Activated T-cell treated with anti-CD3 and anti-CD28 coated beads, Interleukin-2, amount 50 U/mL, for 48 hours (primary cell): ENCODE results near the gene WASF3.

ENCODE experiments used
- DNase-seq, 2 experiments: peaks; one replicate each; pipeline ENCODE4 v3.0.0-alpha.2; 2020

The WASF3 gene

DNA sequence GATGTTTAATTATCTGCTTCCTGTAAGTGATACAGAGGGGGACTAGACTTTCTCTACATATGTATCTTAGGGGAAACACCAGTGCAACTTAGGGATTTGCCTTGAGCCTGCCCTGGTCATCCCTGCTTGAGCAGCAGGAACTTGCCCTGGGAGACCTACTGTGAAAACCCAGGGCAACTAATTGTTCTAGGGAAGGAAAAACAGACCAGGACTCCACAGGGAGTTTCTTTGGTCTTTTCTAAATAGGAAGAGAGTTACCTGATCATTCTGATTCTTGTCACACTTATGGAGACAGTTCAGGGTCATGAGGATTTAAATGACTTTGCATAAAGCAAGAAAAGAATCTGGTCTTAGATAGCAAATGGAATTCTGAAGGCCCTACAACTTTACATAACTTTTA, 89.1 kb downstream of the WASF3 start:
- no peak for DNase-seq

DNA sequence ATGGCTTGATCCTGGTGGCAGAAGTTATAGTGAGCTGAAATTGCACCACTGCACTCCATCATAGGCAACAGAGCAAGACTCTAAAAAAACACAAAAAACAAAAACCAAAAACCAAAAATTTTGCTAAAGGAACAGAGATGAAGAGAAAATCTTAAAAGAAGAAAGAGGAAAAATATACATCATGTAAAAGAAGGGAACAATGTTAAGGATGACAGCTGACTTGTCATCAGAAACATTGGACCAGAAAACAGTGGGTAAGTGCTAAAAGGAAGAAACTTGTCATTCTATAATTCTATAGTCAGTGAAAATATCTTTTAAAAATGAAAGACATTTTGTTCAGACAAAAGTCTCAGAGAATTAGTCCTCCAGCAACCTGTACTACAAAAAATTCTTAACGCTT, 93.8 kb downstream of the WASF3 start:
- no peak for DNase-seq

DNA sequence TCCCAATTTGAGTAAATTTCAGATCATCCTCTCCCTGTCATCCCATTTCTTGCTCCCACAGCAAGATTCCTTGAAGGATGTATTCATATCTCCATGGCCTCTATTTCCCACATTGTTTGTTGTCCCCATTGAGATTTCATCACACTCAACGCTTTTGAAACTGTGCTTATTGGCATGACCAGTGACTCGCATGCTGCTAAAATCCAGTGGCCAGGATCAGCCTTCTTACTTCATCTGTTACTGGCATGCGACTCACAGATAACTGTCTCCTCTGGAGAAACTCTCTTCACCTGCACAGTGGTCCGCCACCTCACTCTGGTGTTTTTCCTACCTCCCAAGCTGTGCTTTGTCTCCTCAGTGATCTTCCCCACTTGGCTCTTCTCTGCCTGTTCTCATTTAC, 95.8 kb downstream of the WASF3 start:
- no peak for DNase-seq

DNA sequence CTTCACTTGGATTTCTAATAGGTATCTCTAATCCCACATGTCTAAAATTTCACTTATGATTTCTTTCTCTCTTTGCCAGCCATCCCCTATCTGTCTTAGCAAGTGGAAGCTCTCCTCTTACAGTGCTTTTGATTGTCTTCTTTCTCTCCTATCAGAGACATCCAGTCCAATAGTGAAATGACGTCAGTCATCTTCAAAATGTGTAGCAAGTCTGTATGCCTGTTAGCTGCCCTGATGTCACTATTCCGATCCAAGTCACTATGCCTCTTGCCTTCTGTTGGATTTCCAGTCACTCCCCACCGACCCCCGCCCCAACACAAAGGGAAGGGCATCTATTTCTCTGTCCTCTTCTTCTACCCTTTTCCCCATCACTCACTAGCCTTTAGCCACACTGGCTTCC, 96.4 kb downstream of the WASF3 start:
- no peak for DNase-seq

DNA sequence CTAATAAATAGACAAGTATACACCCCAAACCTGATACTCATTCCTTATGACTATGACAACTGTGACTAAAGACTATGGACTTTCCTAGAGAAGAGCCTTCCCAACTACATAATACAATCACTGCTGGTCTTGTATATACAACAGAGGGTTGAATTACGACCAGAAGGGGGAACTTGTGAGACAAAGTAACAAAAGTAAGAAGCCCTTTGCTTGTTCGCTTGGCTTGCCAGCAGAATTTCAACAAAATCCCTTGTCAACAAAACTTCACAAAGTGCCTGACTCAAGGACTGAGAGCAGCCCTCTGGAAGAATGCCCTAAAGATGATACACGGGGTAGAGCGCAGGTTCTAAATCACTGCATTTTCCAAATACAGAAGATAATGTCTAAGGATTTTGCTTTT, 99.4 kb downstream of the WASF3 start:
- DNase-seq: no peak

DNA sequence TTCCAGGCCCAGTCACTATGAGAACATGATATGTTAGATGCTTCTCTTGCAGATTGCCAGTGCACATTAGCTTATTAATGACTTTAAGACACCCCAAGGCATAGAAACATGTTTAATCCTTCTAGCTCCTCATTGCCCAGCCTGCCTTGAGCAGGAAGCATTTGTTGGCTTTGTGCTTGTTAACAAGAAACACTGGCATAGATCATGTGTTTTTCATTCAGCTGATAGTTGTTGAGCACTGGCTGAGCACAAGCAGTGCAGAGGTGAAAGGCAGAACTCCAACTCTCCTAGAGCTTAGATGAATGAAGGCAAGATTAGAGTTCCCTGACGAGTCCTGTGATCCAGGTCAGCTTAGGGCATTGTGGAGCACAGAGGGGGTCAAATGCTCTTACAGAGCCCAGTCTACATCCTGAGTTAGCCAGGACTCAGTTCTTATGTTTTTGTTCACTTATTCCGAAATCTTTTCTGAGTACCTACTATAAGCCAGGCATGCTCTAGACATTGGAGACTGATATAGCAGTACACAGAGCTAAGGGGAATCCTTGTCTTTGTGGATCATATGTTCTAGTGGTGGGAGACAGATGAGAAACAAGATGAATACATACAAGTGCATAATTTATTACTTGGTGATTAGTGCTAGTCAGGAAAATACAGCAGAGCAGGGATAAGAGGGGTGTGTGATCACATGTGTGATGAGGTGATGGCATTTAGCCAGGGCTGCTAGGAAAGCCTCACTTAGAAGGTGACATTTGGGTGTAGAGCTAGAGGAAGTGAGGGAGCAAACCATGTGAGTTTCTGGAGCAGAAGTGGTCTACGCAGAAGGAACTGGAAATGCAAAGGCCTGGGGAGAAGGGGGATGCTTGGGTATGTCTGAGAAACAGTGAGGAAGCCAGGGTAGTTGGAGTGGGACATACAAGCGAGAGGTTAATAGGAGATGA, 101.2 kb downstream of the WASF3 start:
- no peak for DNase-seq

DNA sequence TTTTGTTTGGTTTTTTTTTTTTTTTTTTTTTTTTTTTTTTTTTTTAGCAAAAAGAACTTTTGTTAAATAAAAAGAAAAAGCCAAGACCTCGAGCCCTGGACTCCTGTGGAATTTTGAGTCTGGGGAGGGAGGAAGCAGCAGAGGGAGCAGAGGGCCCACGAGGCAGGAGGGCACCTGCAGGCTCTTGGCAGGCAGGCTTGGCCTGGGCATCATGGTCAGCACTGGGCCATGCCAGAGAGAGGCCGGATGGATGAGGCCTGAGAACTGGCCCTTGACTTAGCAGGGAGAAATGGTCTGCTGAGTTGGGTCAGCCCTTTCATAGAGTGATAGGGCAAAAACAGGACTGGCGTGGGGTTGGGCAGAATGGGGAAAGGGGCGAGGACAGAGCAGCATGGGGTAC, 102.7 kb downstream of the WASF3 start:
- DNase-seq: no peak

DNA sequence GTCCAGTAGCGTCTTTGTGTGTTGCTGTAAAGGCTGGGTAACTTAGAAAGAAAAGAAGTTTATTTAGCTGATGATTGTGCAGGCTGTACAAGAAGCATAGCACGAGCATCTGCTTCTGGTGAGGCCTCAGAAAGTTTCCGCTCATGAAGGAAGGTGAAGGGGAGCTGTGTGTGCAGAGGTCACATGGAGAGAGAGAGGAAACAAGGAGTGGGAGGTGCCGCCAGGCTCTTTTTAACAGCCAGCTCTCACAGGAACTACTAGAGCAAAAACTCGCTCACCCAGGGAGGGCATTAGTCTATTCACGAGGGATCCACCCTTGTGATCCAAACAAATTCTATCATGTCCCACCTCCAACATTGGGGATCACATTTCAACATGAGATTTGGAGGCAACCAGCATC, 103.3 kb downstream of the WASF3 start:
- DNase-seq: no peak

DNA sequence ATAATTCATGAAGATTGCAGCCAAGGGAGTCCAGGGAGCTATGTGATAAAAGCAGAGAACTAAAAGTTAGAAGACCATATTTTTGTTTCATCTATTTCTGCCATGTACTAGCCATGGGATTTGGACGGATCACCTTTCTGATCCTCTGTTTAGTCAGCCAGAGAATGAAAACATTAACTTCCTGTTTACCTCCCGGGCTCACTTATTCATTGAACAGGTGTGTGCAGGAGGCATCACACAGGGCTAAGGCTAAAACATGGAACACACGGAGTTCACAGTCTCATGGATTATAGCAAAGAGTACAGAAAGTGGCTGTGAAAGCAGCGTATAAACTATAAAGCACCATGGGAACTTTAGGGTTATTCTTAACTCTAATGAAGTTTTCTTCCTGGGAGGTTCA, 106.3 kb downstream of the WASF3 start:
- no peak for DNase-seq

DNA sequence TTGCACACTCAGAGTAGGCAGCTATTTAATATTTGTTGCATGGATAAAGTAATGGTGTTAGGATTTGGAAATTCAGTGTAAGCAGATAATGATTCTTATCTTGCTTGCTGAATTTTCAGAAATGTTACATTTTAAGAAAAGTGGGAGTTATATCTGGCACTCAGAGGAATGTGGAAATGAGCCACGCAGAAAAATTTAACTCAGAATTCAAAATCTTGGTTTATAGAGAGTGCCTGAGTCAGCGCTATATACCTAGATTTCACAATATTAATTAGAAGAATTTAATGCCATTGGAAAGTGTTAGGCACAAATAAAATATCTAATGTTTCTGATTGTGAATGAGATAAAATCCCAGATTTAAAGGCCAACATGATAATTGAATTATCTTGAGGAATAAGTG, 106.8 kb downstream of the WASF3 start:
- no peak for DNase-seq

DNA sequence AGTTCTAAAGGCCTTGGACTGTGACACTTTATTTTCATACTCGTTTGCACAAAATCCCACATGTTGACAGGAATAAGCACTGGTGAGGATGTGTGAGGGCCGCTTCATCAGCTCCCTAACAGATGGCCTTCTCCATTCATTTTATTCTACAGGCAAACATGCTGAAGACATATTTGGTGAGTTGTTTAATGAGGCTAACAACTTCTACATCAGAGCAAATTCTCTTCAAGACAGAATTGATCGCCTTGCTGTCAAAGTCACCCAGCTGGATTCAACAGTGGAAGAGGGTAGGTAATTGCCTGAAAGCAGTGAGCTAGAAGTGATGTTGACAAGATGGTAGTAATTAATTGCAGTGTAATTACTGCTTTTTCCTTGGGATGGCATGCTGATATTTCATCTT, 107.4 kb downstream of the WASF3 start:
- DNase-seq: no peak

DNA sequence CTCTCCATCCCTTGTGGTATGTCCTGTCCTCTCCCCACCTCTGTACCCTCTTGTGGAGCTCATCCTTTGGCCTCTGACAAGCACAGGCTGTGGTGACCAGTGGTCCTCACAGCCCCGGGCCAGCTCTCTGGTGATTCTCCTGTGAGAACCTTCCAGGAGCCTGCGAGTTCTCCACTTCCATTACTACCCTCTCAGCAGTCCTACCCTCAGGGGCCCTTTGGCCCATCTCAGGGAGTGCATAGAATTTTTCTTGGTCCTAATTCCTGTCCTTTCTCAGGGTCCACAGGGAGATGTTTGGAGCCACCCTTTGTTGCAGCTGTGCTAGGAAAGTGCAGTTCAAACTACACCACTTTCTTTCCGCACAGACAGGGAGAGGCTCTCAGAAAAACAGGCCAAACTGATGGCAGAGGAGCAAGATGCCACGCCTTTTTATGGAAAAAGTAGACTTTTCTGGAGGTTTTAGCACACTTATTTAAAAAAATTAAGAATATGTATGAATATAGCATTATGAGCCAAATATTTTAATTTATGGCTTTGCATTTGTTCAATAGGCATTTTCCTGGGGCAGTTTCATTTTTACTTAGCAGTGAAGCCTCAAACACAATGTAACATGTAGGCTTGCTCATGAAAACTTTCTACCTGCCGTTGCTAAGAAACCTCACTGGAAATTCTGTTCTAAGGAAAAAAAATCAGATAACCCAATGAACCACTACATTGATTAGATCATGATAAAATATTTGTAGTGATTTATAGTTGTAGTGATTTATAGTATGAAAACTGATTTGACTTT, 111.1 kb downstream of the WASF3 start:
- no peak for DNase-seq

DNA sequence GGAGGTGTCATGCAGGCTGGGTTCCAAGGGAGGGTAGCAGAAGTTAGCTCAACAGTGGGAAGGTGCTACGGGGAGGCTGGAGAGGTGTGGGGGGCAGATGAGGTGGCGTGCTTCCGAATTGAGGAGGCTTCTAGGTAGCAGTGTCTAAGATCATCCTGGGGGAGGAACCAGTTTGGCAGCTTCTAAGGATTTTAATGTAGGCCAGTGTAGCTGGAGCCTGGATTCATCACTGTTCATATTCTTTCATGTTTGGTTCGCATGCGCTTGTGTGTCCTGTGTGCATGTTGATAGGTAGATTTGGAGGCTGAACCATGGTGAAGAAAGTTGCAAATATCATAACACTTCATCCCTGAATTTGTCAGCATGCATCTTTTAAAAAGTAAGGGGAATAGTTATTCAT, 116.4 kb downstream of the WASF3 start:
- no peak for DNase-seq

DNA sequence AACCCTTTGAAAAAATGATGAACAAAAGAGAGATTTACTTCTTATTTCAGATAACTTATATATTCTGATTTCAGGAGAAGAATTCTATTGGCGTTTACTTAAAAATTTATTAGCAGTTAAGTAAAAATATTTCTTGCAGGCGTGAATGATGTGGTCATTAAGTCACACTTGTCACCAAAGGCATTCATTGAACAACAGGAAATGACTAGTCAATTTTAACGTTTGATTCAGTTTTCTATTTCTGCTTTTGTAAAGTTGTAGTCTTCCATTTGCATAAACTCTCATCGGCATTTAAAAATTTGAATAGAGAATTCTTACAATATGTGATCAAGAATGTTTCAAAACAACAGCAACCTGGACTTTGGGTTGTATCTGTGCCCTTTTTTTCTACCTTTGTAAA, 119.7 kb downstream of the WASF3 start:
- no peak for DNase-seq

DNA sequence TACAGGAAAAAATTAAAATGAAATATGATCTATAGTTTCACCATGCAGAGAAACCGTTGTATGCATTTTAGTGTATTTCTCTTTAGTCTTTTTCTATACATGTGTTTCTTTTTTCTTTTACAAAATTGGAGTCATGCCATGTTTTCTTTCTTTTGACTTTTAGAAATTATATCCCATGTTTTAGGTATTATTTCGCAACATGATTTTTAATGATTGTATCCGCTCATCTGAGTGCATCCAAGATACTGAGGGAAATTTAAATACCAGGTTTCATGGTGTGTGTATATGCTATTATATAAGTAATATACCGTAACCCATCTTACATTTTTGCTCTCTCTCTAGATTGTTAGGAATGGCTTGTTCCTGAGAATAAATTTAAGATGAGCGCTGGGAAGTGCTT, 120.8 kb downstream of the WASF3 start:
- DNase-seq: no peak

DNA sequence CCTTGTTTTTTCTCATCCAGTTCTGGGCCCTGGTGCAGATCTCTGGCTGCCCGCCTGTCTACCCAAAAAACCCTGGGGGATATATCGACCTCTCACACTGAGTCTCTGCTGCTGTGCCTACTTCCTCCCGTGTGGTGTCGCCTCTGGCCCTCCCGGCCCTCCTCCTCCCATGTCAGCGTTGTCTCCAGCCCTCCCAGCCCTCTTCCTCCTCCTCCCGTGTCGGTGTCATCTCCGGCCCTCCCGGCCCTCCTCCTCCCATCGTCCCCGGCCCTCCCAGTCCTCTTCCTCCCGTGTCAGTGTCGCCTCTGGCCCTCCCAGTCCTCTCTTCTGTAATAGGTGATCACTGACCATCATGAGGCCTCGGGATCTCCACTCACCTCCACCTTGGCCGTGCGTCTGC, 121.3 kb downstream of the WASF3 start:
- DNase-seq: no peak

DNA sequence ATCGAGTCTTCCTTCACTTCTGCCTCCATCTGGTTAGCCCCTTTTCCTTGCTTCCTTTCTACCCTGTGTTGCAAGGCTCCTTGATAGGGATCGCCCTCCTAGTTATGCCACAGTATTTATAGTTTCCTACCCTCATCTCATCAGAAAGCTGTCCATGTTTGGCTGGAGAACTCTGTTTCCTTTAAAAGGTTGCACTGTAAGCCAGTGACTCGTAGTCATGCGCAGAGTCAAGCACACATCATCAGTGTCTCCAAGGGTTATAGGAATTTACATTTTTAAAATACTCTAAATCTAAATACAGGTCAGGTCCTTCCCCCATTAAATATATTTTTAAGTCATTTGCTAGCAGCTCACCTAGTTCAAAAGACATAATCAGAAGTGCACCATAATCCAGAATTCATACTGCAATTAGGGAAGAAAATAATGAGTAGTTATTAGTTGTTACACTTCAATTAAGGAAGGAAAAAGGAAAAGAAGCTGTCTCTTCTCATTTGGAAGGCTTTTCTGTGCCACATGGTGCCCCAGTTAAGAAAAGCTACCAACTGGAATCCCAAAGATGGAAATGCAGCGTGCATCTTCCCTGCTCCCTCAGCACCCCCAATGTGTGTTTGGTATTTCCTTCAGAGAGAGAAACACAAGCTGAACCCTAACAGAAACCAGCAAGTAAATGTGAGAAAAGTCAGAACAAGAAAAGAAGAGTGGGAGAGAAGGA, 122.1 kb downstream of the WASF3 start:
- no peak for DNase-seq

DNA sequence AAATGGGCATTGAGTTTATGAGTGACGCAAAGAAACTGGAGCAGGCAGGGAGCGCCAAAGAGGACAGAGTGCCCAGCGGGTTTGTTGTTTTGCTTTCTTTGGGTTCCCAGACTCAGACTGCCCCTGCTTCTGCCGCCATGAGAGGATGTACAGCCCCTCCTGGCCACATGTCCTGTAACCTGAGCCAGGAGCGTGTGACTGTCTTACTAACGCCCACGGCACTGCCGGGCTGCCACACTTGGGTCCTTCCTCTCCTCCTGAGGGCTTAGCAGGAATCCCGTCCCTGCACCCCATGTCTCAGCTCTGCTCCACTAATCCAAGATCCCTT, 122.6 kb downstream of the WASF3 start:
- DNase-seq: no peak

DNA sequence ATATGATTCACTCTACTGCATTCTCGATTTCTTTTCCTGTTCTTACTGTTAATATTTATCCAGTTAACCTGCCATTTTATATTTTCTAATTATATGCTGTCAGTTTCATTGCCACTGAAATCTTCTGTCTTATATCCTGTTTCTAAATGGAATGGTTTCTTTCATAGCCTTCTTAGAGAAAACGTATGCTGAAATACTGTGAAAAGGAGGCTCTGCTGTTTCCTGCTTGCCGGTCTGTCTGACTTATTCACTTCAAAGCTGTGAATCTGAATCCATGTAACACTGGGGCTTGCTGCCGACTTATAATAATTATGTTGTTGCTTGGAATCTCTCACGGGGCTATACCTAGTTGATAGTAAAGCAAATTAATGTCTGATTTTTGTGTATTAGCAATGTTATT, 123.1 kb downstream of the WASF3 start:
- no peak for DNase-seq

DNA sequence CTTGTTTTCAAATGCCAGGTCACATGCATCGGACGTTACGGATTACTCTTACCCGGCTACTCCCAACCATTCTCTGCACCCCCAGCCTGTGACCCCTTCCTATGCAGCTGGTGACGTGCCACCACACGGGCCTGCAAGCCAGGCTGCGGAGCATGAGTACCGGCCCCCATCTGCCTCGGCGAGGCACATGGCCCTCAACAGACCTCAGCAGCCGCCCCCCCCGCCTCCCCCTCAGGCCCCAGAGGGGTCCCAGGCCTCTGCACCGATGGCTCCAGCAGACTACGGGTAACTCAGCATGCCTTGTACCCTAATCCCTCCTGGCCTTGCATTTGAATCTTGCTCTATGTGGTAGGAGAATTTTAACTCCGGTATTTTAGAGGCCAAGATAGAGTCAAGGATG, 123.6 kb downstream of the WASF3 start:
- DNase-seq: no peak

DNA sequence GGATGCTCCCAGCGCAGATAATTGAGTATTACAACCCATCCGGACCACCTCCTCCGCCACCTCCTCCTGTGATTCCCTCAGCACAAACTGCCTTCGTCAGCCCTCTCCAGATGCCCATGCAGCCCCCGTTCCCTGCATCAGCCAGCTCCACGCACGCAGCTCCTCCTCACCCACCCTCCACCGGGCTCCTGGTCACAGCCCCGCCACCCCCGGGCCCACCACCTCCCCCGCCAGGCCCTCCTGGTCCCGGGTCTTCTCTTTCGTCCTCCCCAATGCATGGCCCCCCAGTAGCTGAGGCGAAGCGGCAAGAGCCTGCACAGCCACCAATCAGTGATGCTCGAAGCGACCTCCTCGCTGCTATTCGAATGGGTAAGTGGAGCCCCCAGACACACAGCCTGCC, 125.1 kb downstream of the WASF3 start:
- DNase-seq: no peak

DNA sequence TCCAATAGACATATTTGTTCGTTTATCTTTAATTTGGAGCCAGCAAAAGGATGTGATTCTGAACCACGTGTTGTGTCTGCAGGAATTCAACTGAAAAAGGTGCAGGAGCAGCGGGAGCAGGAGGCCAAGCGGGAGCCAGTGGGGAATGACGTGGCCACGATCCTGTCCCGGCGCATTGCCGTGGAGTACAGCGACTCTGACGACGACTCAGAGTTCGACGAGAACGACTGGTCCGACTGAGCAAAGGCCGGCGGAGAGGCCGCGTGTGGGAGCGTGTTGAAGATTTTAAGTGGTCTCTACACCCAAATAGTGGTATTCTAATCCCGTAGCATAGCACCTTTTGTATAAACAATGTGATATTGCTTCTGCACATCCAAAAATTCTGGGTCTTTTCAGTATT, 128.1 kb downstream of the WASF3 start:
- no peak for DNase-seq

DNA sequence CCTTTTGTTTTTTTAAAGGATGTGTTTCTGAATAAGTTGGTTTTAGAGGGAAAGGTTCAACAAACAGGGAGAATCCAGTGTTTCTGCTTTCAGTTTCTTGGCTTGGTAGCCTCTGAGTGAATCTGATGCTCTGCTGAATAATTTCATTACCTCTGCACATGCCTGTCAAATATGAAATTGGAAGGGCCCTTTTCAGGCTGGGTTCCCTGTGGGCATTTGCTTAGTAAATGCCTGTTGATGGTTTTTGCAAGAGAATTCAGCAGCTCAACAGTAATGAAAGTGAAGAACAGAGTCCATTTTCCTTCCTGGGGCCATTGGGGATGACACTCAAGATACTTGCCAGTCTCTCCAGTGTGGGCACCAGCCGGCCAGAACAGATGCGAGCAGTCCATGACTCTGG, 128.8 kb downstream of the WASF3 start:
- DNase-seq: no peak

DNA sequence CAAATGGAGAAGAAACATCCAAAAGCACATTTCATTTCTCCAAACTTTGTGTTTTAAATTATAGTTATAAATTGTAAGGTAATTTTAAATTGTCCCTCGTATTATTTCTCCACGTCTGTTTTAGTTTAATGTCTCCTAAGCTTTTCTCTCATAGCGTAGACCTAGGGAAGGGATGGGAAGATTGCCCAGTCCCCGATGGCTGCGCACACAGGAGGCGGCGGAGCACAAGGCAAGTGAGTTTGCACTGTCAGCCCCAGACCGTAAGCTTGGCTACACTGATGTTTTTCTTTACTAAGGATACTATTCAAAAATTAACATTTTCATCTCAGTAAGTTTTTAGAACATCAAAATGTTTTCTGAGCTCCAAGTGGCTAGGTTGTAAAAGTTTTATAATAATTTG, 130.8 kb downstream of the WASF3 start:
- DNase-seq: no peak
